H4 (cell line): ENCODE results near the gene HOGA1. TPM values are rescaled to one million over a fixed set of nuclear protein-coding genes. Genes with fewer than 3 reads are reported as not detected.
"Not testable (repeated sequence)": the region's sequence is repeated elsewhere in the genome, so short reads cannot be mapped to it uniquely, and the experiment has no call there.

Source experiments
- DNase-seq: peaks from one replicate; pipeline ENCODE4 v3.0.0-alpha.2; 2015; ENCODE audit warnings: low spot score
- total RNA-seq: library from RNA; depleted of rRNA; stranded (reverse); fragments of >200 nt; shearing (Covaris generic); gene quantifications from 2 replicates; pipeline ENCODE4 v1.2.3, GENCODE V29; 2014; rRNA removed

Gene HOGA1
- total RNA-seq, 1 experiment from 2014 or later = 1.3 TPM

GRCh38 chr10:97648562-97649404, 64.6 kb downstream of the HOGA1 start:
- DNase-seq = peak; percentile 72

- DNase-seq = not testable (repeated sequence)
Observed at GRCh38 chr10:97649405-97649750, 65.2 kb downstream of the HOGA1 start.

DNA sequence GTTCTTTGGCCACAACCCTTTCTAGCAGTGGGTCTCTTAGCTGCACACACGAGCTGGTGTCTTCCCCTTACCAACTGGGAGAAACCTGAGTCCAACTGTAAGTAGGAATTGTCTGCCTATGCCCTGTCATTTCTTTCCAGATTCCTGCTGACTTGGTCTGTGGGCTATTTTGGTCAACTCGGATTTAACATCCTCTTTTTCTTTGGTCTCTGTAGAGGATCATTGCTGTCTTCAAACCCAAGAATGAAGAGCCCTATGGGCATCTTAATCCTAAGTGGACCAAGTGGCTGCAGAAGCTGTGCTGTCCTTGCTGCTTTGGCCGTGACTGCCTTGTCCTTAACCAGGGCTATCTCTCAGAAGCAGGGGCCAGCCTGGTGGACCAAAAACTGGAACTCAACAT, 66.5 kb downstream of the HOGA1 start:
- DNase-seq = no peak

- DNase-seq = no peak
Observed at GRCh38 chr10:97651773-97652172, 67.6 kb downstream of the HOGA1 start.

DNA sequence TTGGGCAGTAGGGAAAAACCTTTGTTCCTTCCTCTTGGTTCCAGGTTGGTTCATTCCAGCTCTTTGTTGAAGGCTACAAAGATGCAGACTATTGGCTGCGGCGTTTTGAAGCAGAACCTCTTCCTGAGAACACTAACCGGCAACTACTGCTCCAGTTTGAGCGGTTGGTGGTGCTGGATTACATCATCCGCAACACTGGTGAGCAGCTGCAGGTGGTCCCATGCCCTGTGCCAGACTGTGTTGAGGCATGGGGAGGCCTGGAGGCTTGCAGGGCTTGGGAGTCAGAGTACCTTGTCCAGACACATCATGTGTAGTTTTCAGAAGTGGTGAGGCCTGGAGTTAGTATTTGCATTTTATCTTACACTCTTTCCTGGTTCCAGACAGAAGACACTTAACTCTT, 72.6 kb downstream of the HOGA1 start:
- no peak for DNase-seq

DNA sequence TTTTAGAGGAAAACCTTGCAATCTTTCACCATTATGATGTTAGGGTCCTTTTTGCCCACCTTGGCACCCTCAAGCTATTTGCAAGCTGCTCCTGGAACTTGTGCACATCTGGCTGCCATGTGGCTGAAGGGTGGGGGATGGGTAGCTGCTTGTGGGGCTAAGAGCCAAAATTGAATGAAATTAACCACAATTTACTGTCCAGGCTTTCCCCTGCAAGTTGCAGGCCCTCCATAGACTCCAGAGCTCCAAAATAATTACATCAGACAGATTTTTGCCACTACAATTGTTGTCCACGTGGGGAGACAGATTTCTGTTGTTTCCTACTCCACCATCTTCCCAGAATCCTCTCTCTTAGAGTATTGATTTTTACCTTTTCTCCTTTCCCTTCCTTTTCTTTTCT, 75.4 kb downstream of the HOGA1 start:
- DNase-seq = peak; percentile 45

Other genes with a start within 250 kb of the HOGA1 start
- gene FRAT2, start 249.7 kb upstream of the HOGA1 start, total RNA-seq = 6.2 and 11.0 TPM in 2 replicates
- gene RRP12, start 183.0 kb upstream of the HOGA1 start, total RNA-seq = 14.4 and 17.9 TPM in 2 replicates
- gene PGAM1, start 158.2 kb upstream of the HOGA1 start, total RNA-seq = 784 and 853 TPM in 2 replicates
- 75.0 and 87.7 TPM in 2 replicates for gene EXOSC1, start 138.4 kb upstream of the HOGA1 start, total RNA-seq
- gene ZDHHC16, start 138.2 kb upstream of the HOGA1 start, total RNA-seq = 38.5 and 49.4 TPM in 2 replicates
- gene MMS19, start 86.0 kb upstream of the HOGA1 start, total RNA-seq = 94.0 and 107 TPM in 2 replicates
- 9.6 and 10.6 TPM in 2 replicates for gene UBTD1, start 85.5 kb upstream of the HOGA1 start, total RNA-seq
- gene ANKRD2, start 11.6 kb upstream of the HOGA1 start, total RNA-seq = 0.15 TPM in 1 of 2 replicates, not detected in the other
- not detected in 2 replicates for gene C10orf62, start 5.3 kb downstream of the HOGA1 start, total RNA-seq
- 4.2 and 5.6 TPM in 2 replicates for gene MORN4, start 49.1 kb downstream of the HOGA1 start, total RNA-seq
- gene PI4K2A, start 56.3 kb downstream of the HOGA1 start, total RNA-seq = 10.8 and 10.9 TPM in 2 replicates
- gene AVPI1, start 102.9 kb downstream of the HOGA1 start, total RNA-seq = 26.8 and 32.1 TPM in 2 replicates
- 33.4 and 46.1 TPM in 2 replicates for gene MARVELD1, start 129.3 kb downstream of the HOGA1 start, total RNA-seq
- gene ZFYVE27, start 152.7 kb downstream of the HOGA1 start, total RNA-seq = 10.2 and 13.1 TPM in 2 replicates
- gene SFRP5, start 187.6 kb downstream of the HOGA1 start, total RNA-seq = not detected in 2 replicates